MM.1S (cell line): Measurements from ENCODE around the gene CYP46A1.

ENCODE experiments used
- CTCF ChIP-seq: fragments of 300-600 bp; sonication (generic); IDR thresholded peaks from 2 replicates; pipeline ENCODE4 v1.5.1; 2016; ENCODE audit warnings: antibody characterized with exemption, low read length, mixed read lengths
- EZH2 ChIP-seq: fragments of 300-600 bp; sonication (generic); optimal IDR thresholded peaks from 2 replicates; pipeline ENCODE3; 2017; ENCODE audit warnings: low read depth, mild to moderate bottlenecking, antibody characterized with exemption, low read length, mixed read lengths

- no peak for TF ChIP-seq EZH2
- no peak for TF ChIP-seq CTCF
These were observed 53.4 kb downstream of the CYP46A1 start for GRCh38 chr14:99737451-99737951.
